ENCODE data around the gene LCMT1. TPM values are rescaled to one million over a fixed set of nuclear protein-coding genes. Genes with fewer than 3 reads are reported as not detected.

The LCMT1 gene
- total and polyA plus RNA-seq, 2 donors (not counting 1 experiment from before 2014, with no cell fraction given) = 40.8 to 45.8 TPM

- peak; percentile 6 to 17 for DNase-seq (ENCODE audit: low read depth in 2 of 2)
- no peaks in the 10 kb centered on the region for H3K4me1 ChIP-seq (ENCODE audit: control insufficient read depth, extremely low read depth, insufficient read depth, low read length)
- no peak overlapping the region for H3K9ac ChIP-seq (ENCODE audit: insufficient read depth, low read length)
- H3K4me3 ChIP-seq (replicated peaks in 1 of 4; ENCODE audit: control extremely low read depth in 1 of 4, insufficient read depth in 1 of 4, low read depth in 3 of 4, low read length in 4 of 4) = no peak overlapping the region
- no peak overlapping the region for H3K27ac ChIP-seq (ENCODE audit: insufficient read depth, low read length)
- no peaks in the 10 kb centered on the region for H3K9me3 ChIP-seq (ENCODE audit: control insufficient read depth, insufficient read depth, low read depth, low read length)
- no peaks in the 10 kb centered on the region for H3K27me3 ChIP-seq (ENCODE audit: control insufficient read depth, insufficient read depth, low read length)
- H3K36me3 ChIP-seq (ENCODE audit: control insufficient read depth, insufficient read depth, low read length) = no peaks in the 10 kb centered on the region
- no peak overlapping the region for H2AFZ ChIP-seq (ENCODE audit: low read length)
- no peak overlapping the region for H3K4me2 ChIP-seq (ENCODE audit: extremely low read depth, insufficient read depth, low read length)
- no peaks in the 10 kb centered on the region for H4K20me1 ChIP-seq (ENCODE audit: control insufficient read depth, extremely low read depth, insufficient read depth, low read length)
- no peak for TF ChIP-seq EZH2 (IDR thresholded peaks at IDR 0.05; ENCODE audit: low read length, missing control alignments)
- TF ChIP-seq, protein P1, sequence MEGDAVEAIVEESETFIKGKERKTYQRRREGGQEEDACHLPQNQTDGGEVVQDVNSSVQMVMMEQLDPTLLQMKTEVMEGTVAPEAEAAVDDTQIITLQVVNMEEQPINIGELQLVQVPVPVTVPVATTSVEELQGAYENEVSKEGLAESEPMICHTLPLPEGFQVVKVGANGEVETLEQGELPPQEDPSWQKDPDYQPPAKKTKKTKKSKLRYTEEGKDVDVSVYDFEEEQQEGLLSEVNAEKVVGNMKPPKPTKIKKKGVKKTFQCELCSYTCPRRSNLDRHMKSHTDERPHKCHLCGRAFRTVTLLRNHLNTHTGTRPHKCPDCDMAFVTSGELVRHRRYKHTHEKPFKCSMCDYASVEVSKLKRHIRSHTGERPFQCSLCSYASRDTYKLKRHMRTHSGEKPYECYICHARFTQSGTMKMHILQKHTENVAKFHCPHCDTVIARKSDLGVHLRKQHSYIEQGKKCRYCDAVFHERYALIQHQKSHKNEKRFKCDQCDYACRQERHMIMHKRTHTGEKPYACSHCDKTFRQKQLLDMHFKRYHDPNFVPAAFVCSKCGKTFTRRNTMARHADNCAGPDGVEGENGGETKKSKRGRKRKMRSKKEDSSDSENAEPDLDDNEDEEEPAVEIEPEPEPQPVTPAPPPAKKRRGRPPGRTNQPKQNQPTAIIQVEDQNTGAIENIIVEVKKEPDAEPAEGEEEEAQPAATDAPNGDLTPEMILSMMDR (conservative IDR thresholded peaks at IDR 0.05 in 1 of 2, IDR thresholded peaks at IDR 0.05 in 1 of 2; ENCODE audit: low read depth in 1 of 2, low read length in 2 of 2) = no peak
- H3K79me2 ChIP-seq (ENCODE audit: control insufficient read depth, insufficient read depth, low read length) = no peaks in the 10 kb centered on the region
Observed at GRCh38 chr16:25064937-25065336, 46.6 kb upstream of the LCMT1 start.

DNA sequence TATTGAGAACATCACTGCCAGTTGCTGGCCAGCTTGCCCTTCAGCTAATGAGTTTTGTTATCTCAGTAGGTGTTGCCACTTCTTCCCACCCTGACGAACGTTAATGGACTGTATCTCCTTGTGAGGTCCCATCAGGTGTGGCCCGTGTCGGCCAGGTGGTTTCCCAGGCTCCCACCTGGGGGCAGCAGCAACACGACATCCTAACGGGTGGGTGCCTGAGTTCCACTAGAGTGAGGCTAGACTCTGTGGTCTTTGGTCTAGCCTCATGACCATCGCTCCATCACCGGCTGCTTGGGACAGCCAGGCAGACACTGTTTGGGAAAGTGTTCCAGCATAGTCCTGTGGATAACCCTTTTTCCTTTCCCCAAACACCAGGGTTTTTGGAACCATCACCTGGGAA, 45.6 kb upstream of the LCMT1 start:
- Histone ChIP-seq H3K36me3 (ENCODE audit: control insufficient read depth, insufficient read depth, low read length) (no peaks in the 10 kb centered on the region), H3K79me2 (ENCODE audit: control insufficient read depth, insufficient read depth, low read length) (no peaks in the 10 kb centered on the region), H3K4me3 (replicated peaks in 1 of 4; ENCODE audit: control extremely low read depth in 1 of 4, insufficient read depth in 1 of 4, low read depth in 3 of 4, low read length in 4 of 4) (no peak overlapping the region), H3K27me3 (ENCODE audit: control insufficient read depth, insufficient read depth, low read length) (no peaks in the 10 kb centered on the region), H3K4me1 (ENCODE audit: control insufficient read depth, extremely low read depth, insufficient read depth, low read length) (no peaks in the 10 kb centered on the region), H3K27ac (ENCODE audit: insufficient read depth, low read length) (no peak overlapping the region), H3K9ac (ENCODE audit: insufficient read depth, low read length) (no peak overlapping the region), H4K20me1 (ENCODE audit: control insufficient read depth, extremely low read depth, insufficient read depth, low read length) (no peaks in the 10 kb centered on the region), H3K9me3 (ENCODE audit: control insufficient read depth, insufficient read depth, low read depth, low read length) (no peaks in the 10 kb centered on the region), H3K4me2 (ENCODE audit: extremely low read depth, insufficient read depth, low read length) (no peak overlapping the region), H2AFZ (ENCODE audit: low read length) (peak overlapping the region; percentile 74)
- TF ChIP-seq EZH2 (IDR thresholded peaks at IDR 0.05; ENCODE audit: low read length, missing control alignments) = no peak
- TF ChIP-seq, protein P1 (conservative IDR thresholded peaks at IDR 0.05 in 1 of 2, IDR thresholded peaks at IDR 0.05 in 1 of 2; ENCODE audit: low read depth in 1 of 2, low read length in 2 of 2) = no peak
- DNase-seq (ENCODE audit: low read depth in 2 of 2) = no peak

- TF ChIP-seq, protein P1 (conservative IDR thresholded peaks at IDR 0.05 in 1 of 2, IDR thresholded peaks at IDR 0.05 in 1 of 2; ENCODE audit: low read depth in 1 of 2, low read length in 2 of 2) = no peak
- no peak for TF ChIP-seq EZH2 (IDR thresholded peaks at IDR 0.05; ENCODE audit: low read length, missing control alignments)
- Histone ChIP-seq H2AFZ (ENCODE audit: low read length) (peak overlapping the region; percentile 74), H3K36me3 (ENCODE audit: control insufficient read depth, insufficient read depth, low read length) (no peaks in the 10 kb centered on the region), H3K27ac (ENCODE audit: insufficient read depth, low read length) (peak overlapping the region; percentile 83), H4K20me1 (ENCODE audit: control insufficient read depth, extremely low read depth, insufficient read depth, low read length) (no peaks in the 10 kb centered on the region), H3K9me3 (ENCODE audit: control insufficient read depth, insufficient read depth, low read depth, low read length) (no peaks in the 10 kb centered on the region), H3K4me1 (ENCODE audit: control insufficient read depth, extremely low read depth, insufficient read depth, low read length) (no peaks in the 10 kb centered on the region), H3K9ac (ENCODE audit: insufficient read depth, low read length) (peak overlapping the region; percentile 71), H3K27me3 (ENCODE audit: control insufficient read depth, insufficient read depth, low read length) (no peaks in the 10 kb centered on the region), H3K79me2 (ENCODE audit: control insufficient read depth, insufficient read depth, low read length) (no peaks in the 10 kb centered on the region), H3K4me3 (replicated peaks in 1 of 4; ENCODE audit: control extremely low read depth in 1 of 4, insufficient read depth in 1 of 4, low read depth in 3 of 4, low read length in 4 of 4) (peak overlapping the region in 3 of 4 experiments; percentile 45 to 79 (median 70)), H3K4me2 (ENCODE audit: extremely low read depth, insufficient read depth, low read length) (peak overlapping the region; percentile 69)
- no peak for DNase-seq (ENCODE audit: low read depth in 2 of 2)
Observed at GRCh38 chr16:25066426-25066746, 45.2 kb upstream of the LCMT1 start.
